ENCODE measurements around the gene GGA3.

- TF ChIP-seq CTCF (IDR thresholded peaks at IDR 0.05) (no peak), POLR2A (IDR thresholded peaks at IDR 0.05) (no peak)
Measured at GRCh38 chr17:75250009-75250471, 11.4 kb downstream of the GGA3 start.
